Gastrocnemius medialis (tissue), 4 donors: ENCODE data around the gene EVI5.

Source experiments
- CTCF ChIP-seq, 5 experiments: fragments of 450-650 bp in 3 of 5; fragments of 200-600 bp in 2 of 5; sonication (generic) in 2 of 5; IDR thresholded peaks in 4 of 5; conservative IDR thresholded peaks in 1 of 5; 1 replicate in 4 of 5; 2 replicates in 1 of 5; pipeline ENCODE4 v1.5.1; 2016 to 2019; ENCODE audit warnings: antibody characterized with exemption in 5 of 5, mild to moderate bottlenecking in 3 of 5, moderate library complexity in 3 of 5
- POLR2A ChIP-seq, 2 donors: fragments of 450-650 bp; IDR thresholded peaks; one replicate each; pipeline ENCODE4 v1.6.1; 2017; ENCODE audit warnings: antibody characterized with exemption in 2 of 2, mild to moderate bottlenecking in 2 of 2, moderate library complexity in 2 of 2

GRCh38 chr1:92657701-92658100, 127.2 kb downstream of the EVI5 start:
- TF ChIP-seq POLR2A (IDR thresholded peaks at IDR 0.05) (no peak), CTCF (IDR thresholded peaks at IDR 0.05 in 4 of 5, conservative IDR thresholded peaks at IDR 0.05 in 1 of 5) (no peak)
